Dermis microvascular lymphatic vessel endothelial cell (primary cell): ENCODE results near the gene KCNJ14. TPM values are rescaled to one million over a fixed set of nuclear protein-coding genes. Genes with fewer than 3 reads are reported as not detected.

Source experiments
- DNase-seq, 2 donors: peaks; one replicate each; pipeline versions ENCODE4 v3.0.0 to v3.0.0-alpha.2; 2010; ENCODE audit warnings: low read depth in 2 of 2
- total RNA-seq: library from RNA; depleted of rRNA; stranded (reverse); fragments of >200 nt; gene quantifications from 2 replicates; pipeline ENCODE4 v1.2.1, GENCODE V29; 2014

Gene KCNJ14
- total RNA-seq, 1 donor from 2014 or later = 0.13 TPM

DNA sequence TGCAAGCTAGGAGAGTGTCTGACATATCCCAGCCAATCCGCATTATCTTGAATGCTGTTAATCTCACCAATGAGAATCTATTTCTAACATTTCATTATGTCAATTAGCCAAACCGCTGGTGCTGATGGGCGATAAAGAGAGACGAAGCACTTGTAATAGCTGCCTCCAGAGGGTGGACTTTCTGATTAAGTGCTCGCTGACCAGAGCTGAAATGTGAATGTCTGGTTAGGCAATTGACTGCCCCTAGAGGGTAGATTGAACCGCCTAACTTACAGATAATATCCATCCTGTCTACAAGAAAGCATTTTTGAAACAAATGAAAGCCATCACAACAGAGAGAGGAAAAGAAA is 10.1 kb upstream of the KCNJ14 start:
- DNase-seq = peak; percentile 93 to 96

DNA sequence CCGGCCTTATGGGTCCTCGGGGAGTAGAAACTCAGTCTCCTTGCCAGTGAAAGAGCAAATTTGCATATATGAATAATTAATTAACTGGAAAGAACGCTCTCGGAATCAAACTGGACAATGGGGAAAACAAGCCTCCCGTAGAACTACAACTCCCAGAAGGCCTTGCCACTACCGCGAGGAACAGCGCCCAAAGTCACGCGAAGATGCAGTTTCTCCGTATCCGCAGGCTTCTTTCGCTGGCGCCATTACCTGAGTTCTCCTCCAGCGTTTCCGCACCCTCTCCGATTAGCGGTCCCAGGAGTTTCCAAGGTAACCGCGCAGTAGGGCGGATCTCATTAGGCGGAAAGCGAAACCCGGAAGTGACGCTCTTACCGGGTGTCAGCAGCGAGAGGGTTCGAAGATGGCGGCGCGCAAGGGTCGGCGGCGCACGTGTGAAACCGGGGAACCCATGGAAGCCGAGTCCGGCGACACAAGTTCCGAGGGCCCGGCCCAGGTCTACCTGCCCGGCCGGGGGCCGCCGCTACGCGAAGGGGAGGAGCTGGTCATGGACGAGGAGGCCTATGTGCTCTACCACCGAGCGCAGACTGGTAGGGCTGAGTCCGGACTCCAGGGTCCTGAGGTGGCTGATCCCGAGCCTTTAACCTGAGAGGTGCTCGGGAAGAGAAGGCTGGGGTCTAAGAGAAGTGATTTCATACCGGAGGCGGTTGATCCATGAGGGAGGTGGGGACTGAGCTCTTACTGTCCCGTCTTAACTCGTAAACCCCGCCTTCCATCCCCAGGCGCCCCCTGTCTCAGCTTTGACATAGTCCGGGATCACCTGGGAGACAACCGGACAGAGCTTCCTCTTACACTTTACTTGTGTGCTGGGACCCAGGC is 9.5 kb upstream of the KCNJ14 start, which contains the start of gene GRWD1:
GRWD1 (plus strand) TSS at position 378 of the 876 bp plus-strand sequence; CDS start at position 401, 23 bp downstream.
- DNase-seq = peak; percentile 97 to 98

- no peak for DNase-seq
These were observed 8.8 kb upstream of the KCNJ14 start for GRCh38 chr19:48446579-48446978.

- DNase-seq = no peak
These were observed 6.8 kb upstream of the KCNJ14 start for GRCh38 chr19:48448563-48448962.

DNA sequence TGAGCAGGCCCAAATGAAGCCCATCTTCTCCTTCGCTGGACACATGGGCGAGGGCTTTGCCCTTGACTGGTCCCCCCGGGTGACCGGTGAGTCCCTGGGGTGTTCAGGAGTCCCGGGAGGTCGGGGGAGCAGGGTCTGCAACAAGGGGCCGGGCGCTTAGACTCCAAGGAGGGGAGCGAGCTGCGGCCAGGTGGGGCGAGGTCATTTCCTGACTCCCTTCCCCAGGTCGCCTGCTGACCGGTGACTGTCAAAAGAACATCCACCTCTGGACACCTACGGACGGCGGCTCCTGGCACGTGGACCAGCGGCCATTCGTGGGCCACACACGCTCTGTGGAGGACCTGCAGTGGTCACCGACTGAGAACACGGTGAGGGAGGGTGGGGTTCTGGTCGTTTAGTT is 4.9 kb upstream of the KCNJ14 start:
- DNase-seq = no peak

- no peak for DNase-seq
These were observed 4.5 kb upstream of the KCNJ14 start for GRCh38 chr19:48450863-48451262.

- DNase-seq = no peak
These were observed 3.8 kb upstream of the KCNJ14 start for GRCh38 chr19:48451624-48452023.

DNA sequence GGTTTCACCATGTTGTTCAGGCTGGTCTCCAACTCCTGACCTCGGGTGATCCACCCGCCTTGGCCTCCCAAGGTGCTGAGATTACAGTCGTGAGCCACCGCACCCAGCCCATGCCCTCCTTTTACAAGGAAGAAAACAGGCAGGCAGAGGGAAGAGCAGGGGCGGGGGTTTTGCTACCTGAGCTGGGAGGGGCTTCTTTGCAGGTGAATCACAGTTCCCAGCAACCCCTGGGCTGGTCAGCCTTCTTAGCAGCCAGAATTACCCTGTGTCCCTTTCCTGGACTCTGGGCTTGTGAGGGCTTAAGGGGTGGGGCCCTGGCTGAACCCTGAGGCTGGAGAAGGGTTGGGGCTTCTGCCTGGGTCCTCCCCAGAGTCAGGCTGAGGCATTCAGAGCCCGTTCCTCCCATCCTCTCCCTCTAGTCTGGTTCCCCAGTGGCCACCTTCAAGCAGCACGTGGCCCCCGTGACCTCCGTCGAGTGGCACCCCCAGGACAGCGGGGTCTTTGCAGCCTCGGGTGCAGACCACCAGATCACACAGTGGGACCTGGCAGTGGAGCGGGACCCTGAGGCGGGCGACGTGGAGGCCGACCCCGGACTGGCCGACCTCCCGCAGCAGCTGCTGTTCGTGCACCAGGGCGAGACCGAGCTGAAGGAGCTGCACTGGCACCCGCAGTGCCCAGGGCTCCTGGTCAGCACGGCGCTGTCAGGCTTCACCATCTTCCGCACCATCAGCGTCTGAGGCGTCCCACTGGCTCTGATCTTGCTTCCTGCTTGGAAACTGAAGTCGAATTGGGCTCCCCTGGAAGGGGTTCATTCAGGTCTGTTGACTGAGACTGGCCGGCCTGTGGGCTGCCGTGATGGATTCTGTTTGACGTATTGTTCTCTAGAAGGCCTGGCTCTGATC is 2.8 kb upstream of the KCNJ14 start:
- no peak for DNase-seq

- no peak for DNase-seq
These were observed 1.1 kb upstream of the KCNJ14 start for GRCh38 chr19:48454150-48454730.

- no peak for DNase-seq
These were observed 661 bp downstream of the KCNJ14 start for GRCh38 chr19:48455908-48456562.

GRCh38 chr19:48456864-48457263 is 1.5 kb downstream of the KCNJ14 start:
- DNase-seq = no peak

DNA sequence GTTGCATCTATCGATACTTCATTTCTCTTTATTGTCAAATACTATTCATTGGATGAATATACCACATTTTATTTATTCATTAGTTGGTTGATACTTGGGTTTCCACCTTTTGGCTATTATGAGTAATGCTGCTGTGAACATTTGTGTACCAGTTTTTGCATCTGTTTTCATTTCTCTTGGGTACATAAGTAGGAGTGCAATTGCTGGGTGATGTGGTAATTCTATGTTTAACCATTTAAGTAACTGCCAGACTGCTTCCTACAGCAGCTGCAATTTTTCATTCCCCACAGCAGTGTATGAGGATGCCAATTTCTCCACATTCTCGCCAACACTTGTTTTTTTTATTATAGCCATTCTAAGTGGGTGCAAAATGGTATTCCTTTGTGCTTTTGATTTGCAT is 2.6 kb downstream of the KCNJ14 start:
- DNase-seq = no peak

GRCh38 chr19:48461651-48461981 is 6.2 kb downstream of the KCNJ14 start:
- DNase-seq = no peak

DNA sequence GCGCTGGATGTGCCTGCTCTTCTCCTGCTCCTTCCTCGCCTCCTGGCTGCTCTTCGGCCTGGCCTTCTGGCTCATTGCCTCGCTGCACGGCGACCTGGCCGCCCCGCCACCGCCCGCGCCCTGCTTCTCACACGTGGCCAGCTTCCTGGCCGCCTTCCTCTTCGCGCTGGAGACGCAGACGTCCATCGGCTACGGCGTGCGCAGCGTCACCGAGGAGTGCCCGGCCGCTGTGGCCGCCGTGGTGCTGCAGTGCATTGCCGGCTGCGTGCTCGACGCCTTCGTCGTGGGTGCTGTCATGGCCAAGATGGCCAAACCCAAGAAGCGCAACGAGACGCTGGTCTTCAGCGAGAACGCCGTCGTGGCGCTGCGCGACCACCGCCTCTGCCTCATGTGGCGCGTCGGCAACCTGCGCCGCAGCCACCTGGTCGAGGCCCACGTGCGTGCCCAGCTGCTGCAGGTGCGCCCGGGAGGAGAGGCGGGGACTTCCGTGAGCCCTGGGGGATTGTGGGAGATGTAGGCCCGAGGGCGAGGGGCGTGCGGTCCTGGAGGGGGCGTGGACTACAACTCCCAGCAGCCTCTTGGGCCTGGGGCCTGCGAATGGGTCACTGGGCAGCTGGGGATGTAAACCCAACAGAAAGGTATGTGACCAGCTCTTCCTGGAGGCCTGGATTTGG is 6.7 kb downstream of the KCNJ14 start:
- no peak for DNase-seq

- no peak for DNase-seq
These were observed 9.8 kb downstream of the KCNJ14 start for GRCh38 chr19:48465215-48465614.

DNA sequence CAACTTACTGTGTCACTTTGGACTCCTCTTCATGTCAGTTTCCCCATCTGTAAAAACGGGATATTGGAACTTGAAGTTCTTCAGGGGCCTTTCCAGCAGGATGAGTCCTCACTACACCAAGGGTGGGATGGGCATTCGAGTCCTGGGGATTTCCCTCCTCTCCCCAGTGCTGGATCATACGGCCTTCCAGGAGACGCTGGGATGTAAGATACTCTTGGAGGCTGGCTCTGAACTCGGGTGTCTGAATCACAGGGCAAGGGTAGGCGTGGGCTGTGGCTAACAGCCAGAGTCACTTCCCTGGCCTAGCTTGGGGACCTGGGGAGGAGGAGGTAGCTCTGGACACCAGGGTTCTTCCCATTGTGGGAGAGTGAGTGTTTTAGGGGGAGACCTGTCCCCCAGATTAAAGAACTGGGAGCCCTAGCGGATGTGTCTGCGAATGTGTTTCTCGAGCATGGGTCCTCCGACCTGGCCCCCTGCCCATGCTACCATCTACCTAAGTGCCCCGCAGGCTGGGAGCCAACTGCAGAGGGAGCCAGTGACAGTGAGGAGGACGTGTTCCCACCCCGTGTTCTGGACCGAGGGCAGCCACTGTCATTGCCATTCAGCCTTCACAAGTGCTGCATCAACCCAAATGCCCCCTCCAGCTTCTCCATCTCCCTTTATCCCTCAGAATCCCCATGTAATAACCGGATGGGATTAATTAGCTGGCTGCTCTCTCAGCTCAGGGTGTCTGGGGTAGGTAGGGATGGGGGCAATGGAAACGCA is 11.4 kb downstream of the KCNJ14 start:
- DNase-seq = no peak

DNA sequence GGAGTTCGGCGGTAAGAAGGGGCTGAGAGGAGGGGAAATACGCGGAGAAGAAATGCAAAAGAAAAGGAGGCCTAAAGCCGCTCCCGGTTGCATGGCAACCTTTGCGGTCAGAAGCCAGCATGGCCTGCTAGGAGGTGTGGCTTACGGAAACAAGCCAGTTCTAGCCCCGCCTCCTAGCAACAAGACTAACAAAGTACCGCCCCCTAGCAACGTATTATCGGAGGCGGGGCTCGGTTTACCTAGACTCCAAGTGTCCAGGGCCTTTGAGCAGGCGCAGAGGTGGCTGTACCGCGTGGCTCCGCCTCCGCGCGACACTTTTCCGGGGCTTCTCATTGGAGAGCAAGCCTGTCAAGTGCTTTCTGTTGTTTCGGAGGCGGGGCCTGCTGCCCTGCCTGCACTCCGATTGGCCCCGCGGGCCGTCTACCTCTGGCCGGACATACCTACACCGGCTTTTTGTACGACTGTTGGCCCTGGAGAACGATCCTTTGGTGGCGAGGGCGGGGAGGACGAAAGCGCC is 13.5 kb downstream of the KCNJ14 start:
- peak; percentile 99 to 100 for DNase-seq

DNA sequence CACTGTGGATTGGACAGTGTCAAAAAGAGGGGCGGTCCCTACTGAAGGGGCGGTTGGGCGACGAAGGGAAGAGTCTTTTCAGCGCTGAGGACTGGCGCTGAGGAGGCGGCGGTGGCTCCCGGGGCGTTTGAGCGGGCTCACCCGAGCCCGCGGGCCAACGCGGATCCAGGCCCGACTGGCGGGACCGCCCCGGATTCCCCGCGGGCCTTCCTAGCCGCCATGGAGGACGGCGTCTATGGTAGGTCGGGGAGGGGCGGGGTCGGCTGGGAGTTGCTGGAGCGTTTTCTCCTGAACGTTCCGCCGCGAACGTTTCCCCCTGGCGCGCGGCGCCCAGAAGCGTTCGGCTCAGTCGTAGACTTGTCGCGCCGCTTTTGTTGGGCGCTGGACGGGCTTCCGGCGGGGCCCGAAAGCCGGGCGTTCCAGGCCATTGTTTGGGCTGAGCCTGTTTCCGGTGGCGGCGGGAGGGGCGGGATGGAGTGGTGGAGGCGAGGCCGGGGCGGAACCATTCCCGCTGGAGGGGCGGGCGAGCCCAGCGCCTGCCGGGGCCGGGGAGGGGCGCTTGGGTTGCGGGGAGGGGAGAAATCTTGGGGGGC is 14.0 kb downstream of the KCNJ14 start, which contains the start of gene CYTH2:
CYTH2 (plus strand) TSS at position 81 of the 593 bp plus-strand sequence; CDS start at position 220, 139 bp downstream.
- DNase-seq = peak; percentile 42 to 87

DNA sequence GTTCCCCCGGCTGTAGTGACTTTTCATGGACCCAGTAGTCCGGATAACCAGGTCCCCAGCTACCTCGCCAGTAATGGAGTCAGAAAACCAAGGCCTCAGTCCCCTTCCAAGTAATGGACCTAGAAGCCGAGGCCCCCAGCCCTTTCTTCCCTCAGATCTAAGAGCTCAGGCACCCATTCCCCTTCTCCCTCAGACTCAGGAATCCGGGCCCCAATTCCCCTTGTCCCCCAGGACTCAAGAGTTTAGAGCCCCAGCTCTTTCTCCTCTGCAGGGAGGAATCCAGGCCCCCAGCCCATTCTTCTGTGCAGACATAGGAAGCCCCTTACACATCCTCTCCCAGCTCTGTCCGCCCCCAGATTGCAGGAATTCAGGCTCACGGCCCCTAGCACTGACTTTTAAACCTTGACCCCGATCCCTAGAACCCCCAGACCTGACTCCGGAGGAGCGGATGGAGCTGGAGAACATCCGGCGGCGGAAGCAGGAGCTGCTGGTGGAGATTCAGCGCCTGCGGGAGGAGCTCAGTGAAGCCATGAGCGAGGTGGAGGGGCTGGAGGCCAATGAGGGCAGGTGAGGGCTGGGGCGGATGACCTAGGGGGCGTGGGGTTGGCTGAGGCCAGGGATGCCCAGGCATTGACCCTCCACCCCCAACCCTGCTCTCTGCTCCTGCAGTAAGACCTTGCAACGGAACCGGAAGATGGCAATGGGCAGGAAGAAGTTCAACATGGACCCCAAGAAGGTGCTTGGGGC is 14.7 kb downstream of the KCNJ14 start:
- no peak for DNase-seq
